Retina (tissue), 1 donor: ENCODE data around the gene FILIP1L.

ENCODE experiments used
- DNase-seq: peaks from one replicate; pipeline ENCODE4 v3.0.0-alpha.2; 2016

The FILIP1L gene

DNA sequence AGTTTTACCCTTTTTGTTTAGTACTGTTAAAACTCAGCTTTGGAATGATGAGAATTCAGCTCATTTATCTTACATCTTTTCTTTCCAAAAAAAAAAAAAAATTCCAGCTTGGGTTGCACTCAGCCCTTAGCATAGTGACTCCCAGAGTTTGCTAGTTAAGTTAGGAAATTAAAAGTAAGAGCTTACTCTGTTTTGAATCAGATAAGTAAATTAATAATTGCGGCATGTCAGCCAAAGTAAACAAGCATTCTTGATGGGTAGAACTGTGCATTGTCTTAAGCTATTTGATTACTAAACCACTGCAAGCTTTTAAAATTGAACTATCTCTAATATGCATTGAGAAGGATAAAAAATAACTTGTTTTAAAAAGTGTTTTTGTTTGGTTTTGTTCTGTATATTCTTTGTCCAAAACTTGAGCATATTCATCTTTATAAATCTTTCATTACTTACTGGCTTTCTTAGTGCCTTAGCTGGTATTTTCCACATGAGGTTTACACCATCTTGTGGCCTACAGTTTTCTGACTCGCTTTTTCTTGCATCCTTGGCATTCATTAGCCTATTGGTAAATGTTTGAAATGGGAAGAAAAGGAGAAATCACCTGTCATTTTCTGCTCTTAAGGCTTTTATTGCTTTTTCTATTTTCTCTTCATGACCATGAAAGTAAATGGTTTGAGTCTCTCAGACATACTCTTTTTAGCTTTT is 107.6 kb downstream of the FILIP1L start:
- DNase-seq: no peak

DNA sequence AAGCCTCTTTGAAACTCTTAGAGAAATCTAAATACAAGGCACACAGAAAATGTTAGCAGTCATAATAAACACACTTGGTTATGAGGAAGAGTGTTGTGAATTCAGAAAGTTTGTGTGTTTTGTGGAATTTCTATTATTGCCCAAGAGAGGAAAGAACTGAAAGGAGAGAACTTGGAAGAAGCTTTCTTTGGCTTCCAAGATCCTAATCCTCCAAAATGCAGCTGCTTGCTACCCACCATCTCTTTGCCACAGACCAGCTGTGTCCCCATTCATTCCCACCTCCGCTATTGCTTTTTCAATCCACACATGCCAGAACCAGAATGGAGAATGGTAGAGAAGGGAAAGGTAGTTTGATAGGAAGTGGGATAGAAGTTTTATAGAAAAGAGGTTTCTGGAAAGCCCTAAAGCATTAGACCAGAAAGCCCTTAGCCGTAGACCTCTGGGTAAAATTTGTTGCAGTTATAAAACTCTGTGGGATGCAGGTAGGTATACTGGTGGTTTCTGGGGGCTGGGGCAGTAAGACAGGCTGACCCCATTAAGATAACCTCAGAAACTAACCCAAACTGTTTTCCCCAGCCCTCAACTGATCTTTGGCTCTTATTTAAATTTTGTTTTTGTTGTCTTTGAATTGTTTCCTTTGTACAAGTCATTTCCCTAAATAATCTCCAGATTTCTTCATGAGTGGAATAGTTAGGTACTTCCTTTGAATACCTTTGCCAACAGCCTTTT is 108.5 kb downstream of the FILIP1L start:
- no peak for DNase-seq

DNA sequence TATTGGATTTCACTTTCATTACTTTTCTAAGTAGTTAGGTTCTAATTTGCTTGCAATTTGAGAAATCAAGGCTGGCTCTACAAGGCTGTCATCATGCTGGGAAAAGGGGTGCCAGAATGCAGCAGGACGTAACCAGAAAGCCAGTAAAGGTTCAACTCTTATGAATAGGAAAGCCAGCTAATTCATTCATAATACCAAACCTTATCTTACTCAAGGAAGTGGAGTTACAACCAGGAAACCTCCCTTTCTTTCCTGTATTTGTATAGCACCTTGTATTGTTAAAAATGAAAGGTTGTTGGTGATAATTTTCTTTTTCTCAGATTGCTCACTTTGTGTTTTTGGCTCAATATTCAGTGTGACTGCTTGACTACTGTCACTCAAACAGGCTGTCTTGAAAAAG is 109.4 kb downstream of the FILIP1L start:
- no peak for DNase-seq

DNA sequence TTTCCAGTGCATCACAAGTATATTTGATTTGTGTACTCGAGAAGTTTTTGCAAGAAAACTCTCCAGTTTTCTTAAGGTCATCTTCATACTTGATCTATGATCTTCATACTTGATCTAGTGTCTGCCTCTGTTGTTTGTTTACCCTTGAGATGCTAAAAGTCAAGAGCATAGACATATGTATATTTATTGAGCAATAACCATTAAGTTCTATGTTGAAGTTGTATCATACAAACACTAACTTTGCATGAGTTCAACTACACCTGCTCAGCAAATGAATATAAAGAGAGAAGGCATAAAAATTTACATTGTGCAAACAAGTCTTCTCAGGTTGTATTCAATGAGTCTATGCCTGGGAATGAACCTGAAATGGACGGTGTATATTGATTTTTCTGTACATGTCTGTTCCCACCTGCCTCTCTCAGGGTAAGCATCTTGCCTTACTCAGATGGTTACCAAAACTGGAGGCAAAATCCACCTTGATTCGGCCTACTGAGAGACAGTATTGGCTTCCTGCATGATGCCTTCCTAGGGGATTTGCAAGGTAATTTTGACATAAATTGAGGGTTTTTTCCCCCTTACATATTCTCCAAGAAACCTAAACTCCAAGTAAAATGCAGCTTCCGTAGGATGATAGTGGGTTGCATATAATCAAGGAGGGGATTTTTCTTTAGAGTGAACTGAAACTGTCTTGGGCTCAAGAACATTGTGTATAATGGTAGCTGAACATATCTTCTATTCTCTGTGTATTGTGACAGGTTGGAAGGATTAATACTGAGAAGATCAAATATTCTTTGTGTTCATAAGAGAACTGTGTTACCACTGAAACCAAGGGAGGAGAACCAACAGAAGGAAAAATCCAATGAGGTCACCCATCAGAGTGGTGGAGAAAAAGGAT is 110.4 kb downstream of the FILIP1L start:
- DNase-seq: no peak

DNA sequence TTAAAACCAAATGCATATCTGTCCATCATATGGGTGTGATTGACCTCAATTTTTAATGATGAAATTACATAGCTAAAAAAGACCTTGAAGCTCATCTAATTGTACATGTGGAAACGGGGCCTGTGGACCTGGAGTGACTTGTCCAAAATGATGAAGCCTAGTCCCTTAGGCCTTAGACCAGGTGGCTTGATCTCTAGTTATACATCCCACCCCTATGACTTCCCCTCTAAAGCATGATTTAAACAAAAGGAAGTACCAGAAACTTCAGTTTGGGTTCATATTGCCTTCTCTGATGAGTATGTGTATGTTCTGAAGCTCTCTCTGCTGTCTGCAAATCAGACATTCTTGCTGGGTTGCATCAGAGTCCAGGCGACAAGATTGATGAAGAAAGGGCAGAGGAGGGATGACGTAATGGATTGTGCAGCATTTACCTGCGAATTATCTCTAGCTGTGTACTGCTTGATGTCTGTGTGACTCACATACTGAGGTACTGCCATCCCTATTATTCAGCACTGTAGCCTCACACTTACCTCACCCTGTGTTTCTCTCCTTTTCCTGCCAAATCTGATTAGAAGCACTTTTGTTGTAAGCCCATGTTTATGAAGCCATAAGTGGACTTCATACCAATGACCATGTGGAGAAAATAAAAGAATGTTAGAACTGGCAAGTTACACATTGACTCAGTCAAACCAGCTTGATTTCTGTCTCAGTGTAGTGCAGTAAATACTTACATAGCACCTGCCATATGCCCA is 111.5 kb downstream of the FILIP1L start:
- no peak for DNase-seq

DNA sequence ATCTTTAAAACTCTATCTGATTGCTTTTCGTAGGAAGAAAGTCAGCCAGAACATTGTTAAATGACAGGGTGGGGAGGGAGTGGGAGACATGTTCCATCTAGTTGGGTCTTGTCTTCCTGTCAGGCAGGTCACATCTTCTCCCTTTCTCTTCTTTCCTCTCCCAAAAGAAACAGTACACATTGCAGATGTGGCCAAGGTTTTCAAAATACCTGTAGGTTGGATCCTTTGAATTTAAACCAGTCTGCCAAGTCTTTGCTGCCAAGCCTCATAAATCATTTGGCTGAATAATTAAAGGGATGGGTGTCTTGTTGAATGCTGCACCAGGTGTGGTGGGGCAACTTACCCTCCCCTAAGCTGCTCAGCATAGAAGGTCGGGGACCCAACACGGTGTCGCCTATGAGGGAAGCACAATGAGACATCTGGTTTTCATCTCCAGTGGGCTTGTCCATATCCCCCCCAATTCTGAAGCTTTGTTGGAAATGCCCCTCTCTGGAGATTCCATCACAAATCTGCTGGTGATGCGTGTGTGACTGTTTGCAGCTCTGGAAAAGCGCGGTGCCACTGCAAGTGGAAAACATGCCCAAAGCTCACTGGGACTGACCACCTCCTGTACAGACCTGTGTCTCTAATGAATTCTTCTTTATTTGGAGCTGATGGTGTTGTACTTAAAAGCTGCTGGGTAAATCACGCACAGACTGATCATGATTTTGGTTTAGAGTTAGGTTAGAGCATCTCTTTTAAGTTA is 112.6 kb downstream of the FILIP1L start:
- no peak for DNase-seq

DNA sequence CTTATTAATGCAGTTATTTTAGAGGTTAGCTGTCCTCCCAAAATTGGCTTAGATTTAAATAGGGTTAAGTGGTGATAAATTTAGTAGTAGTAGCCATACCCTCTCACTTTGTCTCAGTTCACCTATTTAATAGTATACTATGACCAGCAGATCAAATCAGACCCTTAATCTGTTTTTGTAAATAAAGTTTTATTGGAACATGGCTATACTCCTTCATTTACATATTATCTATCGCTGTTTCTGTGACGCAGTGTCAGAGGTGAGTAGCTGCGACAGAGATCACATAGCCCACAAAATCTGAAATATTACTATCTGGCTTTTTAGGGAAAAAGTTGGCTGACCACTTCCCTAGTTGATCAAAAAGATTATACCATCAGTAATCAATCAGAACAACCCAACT is 113.2 kb downstream of the FILIP1L start:
- DNase-seq: no peak

DNA sequence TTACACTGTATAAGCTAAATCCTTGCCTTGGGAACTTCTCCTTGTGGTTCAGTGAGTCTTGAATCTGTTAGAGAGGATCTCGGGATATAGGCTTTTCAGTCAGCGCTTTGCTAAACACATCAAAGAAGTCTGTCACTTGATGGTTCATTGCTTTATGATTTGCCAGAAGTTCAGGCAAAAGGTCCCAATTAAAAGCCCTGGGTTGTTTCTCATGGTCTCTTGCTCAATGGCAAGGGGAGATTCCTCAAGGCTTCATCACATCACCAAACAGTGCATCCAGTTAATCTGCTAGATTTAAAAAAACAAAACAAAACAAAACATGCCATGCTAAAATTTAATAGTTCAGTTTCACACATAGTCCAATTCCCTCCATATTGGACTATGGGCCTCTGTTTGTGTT is 114.8 kb downstream of the FILIP1L start:
- DNase-seq: no peak

DNA sequence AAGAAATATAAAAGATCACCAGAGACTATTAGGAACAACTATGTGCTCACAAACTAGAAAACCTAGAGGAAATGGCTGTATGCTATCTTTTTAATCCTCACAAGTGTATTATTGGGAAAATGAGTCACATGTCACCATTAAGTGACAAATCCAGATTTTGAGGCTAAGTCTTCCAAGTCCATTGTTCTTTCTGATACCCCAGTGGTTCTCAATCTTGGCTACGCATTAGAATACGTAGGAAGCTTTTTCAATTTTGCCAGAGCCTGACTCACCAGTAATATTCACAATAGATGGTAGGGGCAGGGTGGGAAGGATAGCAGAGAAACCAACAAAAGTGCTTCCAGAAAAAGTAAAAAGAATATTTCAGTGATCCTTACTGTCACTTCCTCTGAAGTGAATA is 117.0 kb downstream of the FILIP1L start:
- no peak for DNase-seq

DNA sequence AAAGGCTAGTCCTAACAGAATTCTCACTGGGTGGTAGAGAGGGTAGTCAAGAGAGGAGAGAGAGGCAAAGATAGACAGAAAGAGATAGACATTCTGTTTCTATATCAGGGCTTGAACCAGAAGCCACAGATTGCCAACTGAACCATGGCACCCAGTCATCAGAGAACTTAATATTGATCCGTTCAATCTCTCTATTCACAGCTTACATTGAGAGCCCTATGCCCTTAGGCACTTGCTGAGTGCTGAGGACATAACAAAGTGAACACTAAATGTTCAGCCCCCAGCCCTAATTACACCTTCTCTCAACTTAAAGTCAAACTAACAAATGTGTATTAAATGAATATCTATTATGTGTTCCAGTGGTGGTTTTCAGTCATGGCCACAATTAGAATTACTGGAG is 124.1 kb downstream of the FILIP1L start:
- DNase-seq: no peak

DNA sequence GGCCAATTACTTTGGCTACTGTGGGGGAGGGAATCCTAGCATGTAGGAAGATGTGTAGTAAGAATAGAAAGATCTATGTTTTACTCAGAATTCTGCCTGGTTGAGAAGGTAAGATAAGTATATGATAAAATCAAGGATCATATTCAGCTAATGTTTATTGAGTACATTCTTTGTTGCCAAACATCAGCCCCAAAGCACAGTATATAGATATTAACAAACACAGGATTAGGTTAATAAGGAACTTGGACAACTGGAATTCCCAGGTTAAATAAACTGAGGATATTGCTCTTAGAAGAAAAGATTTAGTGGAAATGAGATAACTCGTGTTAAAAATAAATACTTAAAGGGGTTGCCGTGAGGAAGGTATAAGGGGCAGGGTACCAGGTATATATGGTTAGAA is 129.6 kb downstream of the FILIP1L start:
- no peak for DNase-seq

DNA sequence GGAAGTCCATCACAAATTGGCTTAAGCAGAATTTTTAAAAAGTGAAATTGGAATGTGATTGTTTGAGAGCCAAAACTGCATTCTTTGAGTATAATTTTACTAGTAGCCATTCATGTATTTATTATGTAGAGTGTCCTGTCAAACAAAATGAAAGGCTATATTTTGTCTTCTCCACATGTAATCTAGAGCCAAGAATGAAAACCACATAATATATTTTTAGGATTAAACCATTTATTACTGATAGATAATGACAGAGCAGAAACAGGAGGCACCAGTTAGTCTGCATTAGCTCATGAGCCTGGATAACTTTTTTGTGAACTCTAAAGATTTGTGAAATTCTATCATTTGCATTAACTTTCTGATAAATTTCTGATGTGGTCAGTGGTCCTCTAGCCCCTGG is 130.2 kb downstream of the FILIP1L start:
- DNase-seq: no peak

DNA sequence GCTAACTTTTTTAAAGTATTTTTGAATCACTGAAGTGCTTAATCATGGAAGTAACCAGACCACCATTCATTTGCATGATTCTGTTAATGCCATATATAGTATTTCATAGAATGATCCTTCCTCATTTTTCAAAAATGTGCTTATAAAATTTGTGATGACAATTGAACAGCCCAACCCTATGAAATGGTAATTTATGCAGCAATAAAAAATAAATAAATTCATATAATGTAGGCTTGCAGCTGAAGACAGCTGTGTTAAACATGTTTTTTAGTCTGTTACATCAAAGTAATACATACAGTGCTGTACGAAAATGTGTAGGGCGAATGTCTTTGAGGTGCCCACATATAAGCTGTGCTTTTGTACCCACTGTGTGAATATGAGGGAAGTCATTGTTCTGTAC is 131.7 kb downstream of the FILIP1L start:
- no peak for DNase-seq

DNA sequence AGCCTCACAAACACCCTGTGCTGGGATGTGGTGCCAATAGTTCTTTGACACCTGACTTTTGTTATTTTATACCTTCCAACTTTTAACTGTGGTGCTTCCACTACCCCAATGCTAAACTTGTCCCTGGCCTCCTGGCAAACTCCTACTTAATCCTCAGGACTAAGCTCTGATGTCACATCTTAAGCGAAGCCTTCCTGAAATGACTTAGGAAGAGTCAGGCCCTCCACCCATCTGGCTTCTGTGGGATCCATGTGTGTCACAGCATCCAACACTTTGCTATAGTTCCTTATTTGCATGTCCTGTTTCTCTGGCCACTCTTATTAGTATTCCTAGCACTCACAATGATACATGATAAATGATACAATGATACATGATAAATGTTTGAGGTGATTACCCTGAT is 133.2 kb downstream of the FILIP1L start:
- no peak for DNase-seq

DNA sequence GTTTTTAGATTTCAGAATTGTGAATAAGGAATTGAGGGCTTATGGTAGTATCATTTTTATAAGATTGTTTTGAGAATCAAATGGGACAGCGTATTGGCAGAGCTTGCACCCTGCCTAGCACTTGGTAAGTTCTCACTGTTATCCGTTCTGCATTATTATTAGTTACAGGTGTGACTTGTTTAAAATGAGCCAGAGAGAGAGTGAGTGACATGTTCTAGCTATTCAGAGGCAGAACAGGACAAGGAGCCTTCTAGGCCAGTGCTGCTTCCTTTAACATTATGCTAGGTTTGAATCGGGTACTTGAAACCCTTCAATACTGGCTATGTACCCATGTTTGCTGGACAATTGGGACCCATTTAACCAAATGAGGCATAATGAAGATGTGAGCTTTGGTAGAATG is 133.7 kb downstream of the FILIP1L start:
- DNase-seq: no peak

DNA sequence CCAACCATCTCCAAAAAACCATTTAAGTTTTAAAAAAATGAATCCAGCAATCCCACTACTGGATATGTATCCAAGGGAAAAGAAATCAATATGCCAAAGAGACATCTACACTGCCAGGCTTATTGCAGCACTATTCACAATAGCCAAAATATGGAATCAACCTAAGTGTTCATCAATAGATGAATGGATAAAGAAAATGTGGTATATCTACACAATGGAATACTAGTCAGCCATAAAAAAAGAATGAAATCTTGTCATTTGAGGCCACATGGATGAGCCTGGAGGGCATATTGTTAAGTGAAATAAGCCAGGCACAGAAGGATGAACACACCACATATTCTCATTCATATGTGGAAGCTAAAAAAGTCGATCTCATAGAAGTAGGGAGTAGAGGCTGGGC is 136.1 kb downstream of the FILIP1L start:
- no peak for DNase-seq

DNA sequence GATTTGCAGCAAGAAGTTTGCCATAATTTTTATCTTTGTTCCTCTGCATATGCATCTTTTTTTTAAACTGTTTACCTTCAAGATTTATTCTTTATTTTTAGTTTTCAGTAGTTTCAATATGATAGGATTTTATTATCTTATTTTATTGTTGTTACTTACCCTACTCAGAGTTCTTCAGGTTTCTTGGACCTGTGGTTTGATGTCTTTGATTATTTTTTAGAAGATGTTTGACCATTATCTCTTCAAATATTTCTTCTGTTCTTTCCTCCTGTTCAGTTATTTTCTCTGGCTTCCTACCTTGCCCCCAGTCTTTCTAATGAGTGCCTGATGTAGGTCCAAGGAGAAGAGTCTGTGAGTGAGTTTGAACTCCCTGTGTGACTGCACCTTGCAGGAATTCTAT is 137.7 kb downstream of the FILIP1L start:
- DNase-seq: no peak

DNA sequence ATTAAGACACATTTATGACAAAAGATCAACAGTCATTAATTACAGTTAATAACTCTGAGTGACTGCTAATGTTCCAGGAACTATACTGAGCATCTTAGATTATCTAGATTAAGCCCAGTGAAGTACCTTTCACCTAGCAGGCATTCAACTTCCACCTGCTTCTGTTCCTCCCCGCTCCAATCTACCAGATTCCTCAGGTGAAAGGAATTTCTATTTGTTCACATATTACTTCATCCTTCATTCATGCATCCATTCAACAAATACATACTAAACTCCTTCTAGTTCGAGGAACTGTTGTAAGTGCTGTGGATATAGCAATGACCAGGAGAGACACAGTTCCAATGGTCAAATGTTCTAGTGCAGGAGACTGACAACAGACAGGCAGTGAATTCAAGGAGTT is 139.3 kb downstream of the FILIP1L start:
- no peak for DNase-seq

DNA sequence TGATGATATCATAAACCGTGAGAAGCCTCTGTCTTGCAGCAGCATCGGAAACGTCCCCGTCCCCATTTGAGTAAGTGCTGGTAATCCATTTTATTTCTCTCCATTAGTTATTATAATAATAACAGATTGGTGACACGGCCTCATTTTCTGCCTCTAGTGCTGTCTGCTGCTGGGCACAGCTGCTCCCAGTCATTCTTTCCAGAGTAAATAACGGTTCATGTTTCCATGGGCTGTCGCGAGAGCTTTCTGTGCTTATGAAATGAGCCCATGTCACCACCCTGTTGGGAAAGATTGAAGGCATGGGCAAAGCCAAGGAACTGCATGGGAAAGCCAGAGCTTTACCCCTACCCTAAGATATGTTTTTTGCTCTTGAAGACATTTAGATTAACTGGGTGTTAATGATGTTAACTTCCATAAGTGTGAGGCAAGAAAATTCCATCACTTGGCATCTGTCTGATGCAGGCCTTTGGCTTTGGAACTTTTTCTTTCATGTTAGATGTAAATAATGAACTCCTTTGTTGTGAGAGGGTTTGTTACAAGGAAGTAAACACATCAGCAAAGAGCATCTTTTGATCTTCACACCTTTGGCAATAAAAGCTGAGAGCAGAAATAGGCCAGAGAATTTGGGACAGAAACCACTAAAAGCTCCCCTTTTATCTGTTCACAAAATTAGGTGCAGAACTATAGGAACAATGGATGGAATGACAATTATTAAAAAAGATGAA is 141.8 kb downstream of the FILIP1L start:
- no peak for DNase-seq

DNA sequence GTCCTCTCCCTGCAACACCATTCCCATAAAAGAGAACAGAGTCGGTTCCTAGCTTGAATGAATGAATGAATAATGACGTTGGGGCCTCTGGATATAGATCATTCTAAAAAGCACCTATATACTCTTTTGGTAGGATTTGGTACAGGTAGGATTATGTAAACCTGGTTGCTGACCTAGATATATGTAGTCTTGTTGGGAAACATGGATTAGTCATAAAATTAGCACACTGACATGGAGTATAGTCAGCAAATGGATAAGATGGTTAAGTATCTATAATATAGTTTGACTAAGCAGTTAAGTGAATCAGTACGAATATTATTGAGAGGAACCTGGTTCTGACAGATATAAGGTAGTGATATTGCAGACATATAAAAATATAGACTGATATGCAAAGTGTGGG is 142.5 kb downstream of the FILIP1L start:
- no peak for DNase-seq

DNA sequence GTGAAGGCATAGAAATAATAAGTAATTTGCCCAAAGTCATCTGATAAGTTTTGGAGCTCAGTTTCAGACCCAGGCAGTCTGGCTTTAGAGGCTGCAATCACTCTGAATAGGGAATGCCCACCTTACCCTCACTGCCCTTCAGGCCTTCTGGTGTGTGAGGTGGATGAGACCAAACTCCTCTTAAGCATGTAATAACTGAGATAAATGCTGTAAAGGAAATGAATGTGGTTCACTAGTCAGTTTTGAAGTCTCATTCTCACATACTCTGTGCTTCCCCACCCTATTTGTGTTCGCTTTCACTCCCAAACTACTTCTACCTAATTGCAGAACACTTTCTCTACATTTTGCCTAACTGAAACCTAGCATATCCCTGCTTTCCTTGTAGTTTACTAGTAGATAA is 144.1 kb downstream of the FILIP1L start:
- DNase-seq: no peak

DNA sequence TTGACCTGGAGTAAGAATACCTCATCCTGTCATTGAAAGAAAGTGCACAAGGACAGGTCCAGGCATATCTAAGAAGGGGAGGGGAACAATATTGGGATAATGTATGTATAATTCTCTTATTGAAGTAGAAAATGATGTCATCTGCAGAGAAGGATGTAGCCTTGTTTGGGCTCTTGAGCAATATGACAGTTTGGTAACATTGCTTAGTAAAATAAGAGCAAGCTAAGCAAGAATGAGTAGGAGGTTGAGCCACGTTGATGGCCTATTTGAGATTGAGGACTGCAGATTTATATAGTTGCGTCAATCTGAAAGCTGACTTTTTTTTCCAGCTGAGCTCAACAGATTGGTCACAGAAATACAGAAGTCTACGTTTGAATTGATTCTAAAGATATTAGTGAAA is 145.2 kb downstream of the FILIP1L start:
- DNase-seq: no peak
